SJSA1 (cell line): ENCODE data around the gene PLCH1. TPM values are rescaled to one million over a fixed set of nuclear protein-coding genes. Genes with fewer than 3 reads are reported as not detected.

ENCODE experiments used
- DNase-seq, 2 experiments: peaks; one replicate each; pipeline ENCODE4 v3.0.0-alpha.2; 2015 to 2020; ENCODE audit warnings: low spot score in 2 of 2, low read depth in 1 of 2
- H3K27ac ChIP-seq: fragments of 250-450 bp; sonication (Bioruptor Pico); 2 replicates; pipeline ENCODE4 v1.5.1; 2020; ENCODE audit warnings: mild to moderate bottlenecking, moderate library complexity
- H3K27me3 ChIP-seq: fragments of 250-450 bp; sonication (Bioruptor Pico); replicated peaks from 2 replicates; pipeline ENCODE4 v1.5.1; 2020; ENCODE audit warnings: mild to moderate bottlenecking, moderate library complexity
- H3K36me3 ChIP-seq: fragments of 250-450 bp; sonication (Bioruptor Pico); 2 replicates; pipeline ENCODE4 v1.5.1; 2020; ENCODE audit warnings: mild to moderate bottlenecking
- H3K4me1 ChIP-seq: fragments of 250-450 bp; sonication (Bioruptor Pico); replicated peaks from 2 replicates; pipeline ENCODE4 v1.6.1; 2021; ENCODE audit warnings: mild to moderate bottlenecking
- H3K4me3 ChIP-seq: fragments of 250-450 bp; sonication (Bioruptor Pico); 2 replicates; pipeline ENCODE4 v1.5.1; 2020; ENCODE audit warnings: mild to moderate bottlenecking
- H3K9me3 ChIP-seq: fragments of 250-450 bp; sonication (Bioruptor Pico); replicated peaks from 2 replicates; pipeline ENCODE4 v1.5.1; 2020; ENCODE audit warnings: mild to moderate bottlenecking
- total RNA-seq: library from RNA; depleted of rRNA; stranded (reverse); fragments of >200 nt; shearing (Covaris generic); gene quantifications from 2 replicates; pipeline ENCODE4 v1.2.3, GENCODE V29; 2014

The PLCH1 gene
- total RNA-seq, 1 experiment from 2014 or later: 0.13 TPM

GRCh38 chr3:155690921-155691320 lies 54.0 kb downstream of the PLCH1 start:
- H3K9me3 ChIP-seq: no peaks in the 10 kb centered on the region
- no peak overlapping the region for H3K27ac ChIP-seq
- H3K27me3 ChIP-seq: no peaks in the 10 kb centered on the region
- no peak overlapping the region for H3K4me3 ChIP-seq
- no peaks in the 10 kb centered on the region for H3K36me3 ChIP-seq
- DNase-seq: no peak
- H3K4me1 ChIP-seq: no peaks in the 10 kb centered on the region

GRCh38 chr3:155688481-155688880 lies 56.4 kb downstream of the PLCH1 start:
- DNase-seq: no peak
- Histone ChIP-seq H3K4me1 (no peaks in the 10 kb centered on the region), H3K36me3 (no peaks in the 10 kb centered on the region), H3K27ac (no peak overlapping the region), H3K27me3 (no peaks in the 10 kb centered on the region), H3K9me3 (no peaks in the 10 kb centered on the region), H3K4me3 (no peak overlapping the region)

GRCh38 chr3:155683344-155683720 lies 61.5 kb downstream of the PLCH1 start:
- no peak for DNase-seq
- H3K4me1 ChIP-seq: no peaks in the 10 kb centered on the region
- H3K4me3 ChIP-seq: no peak overlapping the region
- no peaks in the 10 kb centered on the region for H3K36me3 ChIP-seq
- H3K9me3 ChIP-seq: no peaks in the 10 kb centered on the region
- no peak overlapping the region for H3K27ac ChIP-seq
- no peaks in the 10 kb centered on the region for H3K27me3 ChIP-seq

GRCh38 chr3:155682426-155683343 lies 62.2 kb downstream of the PLCH1 start:
- Histone ChIP-seq H3K4me1 (no peaks in the 10 kb centered on the region), H3K27ac (no peak overlapping the region)

GRCh38 chr3:155676252-155676981 lies 68.5 kb downstream of the PLCH1 start:
- Histone ChIP-seq H3K4me1 (peaks cover 9% of the 10 kb centered on the region; the same call in 1 of the 2 replicates), H3K27ac (no peak overlapping the region), H3K27me3 (no peaks in the 10 kb centered on the region), H3K36me3 (no peaks in the 10 kb centered on the region), H3K9me3 (no peaks in the 10 kb centered on the region), H3K4me3 (peak overlapping the region; percentile 16)
- peak; percentile 34 to 45 for DNase-seq

More at GRCh38 chr3:155682426-155683343, 62.2 kb downstream of the PLCH1 start:
- DNase-seq: no peak
- H3K4me3 ChIP-seq: no peak overlapping the region
- H3K36me3 ChIP-seq: no peaks in the 10 kb centered on the region
- no peaks in the 10 kb centered on the region for H3K9me3 ChIP-seq
- H3K27me3 ChIP-seq: no peaks in the 10 kb centered on the region

GRCh38 chr3:155675094-155675493 lies 69.8 kb downstream of the PLCH1 start:
- Histone ChIP-seq H3K4me3 (no peak overlapping the region), H3K27ac (no peak overlapping the region), H3K27me3 (no peaks in the 10 kb centered on the region), H3K36me3 (no peaks in the 10 kb centered on the region), H3K9me3 (no peaks in the 10 kb centered on the region), H3K4me1 (peaks cover 9% of the 10 kb centered on the region; the same call in 1 of the 2 replicates)
- DNase-seq: no peak

GRCh38 chr3:155673421-155673820 lies 71.5 kb downstream of the PLCH1 start:
- Histone ChIP-seq H3K36me3 (no peaks in the 10 kb centered on the region), H3K27ac (no peak overlapping the region), H3K9me3 (no peaks in the 10 kb centered on the region), H3K4me3 (no peak overlapping the region), H3K27me3 (no peaks in the 10 kb centered on the region), H3K4me1 (peaks cover 9% of the 10 kb centered on the region; the same call in 1 of the 2 replicates)
- DNase-seq: no peak

- H3K27ac ChIP-seq: no peak overlapping the region
- DNase-seq: no peak
- no peak overlapping the region for H3K4me3 ChIP-seq
- no peaks in the 10 kb centered on the region for H3K9me3 ChIP-seq
- peaks cover 1% of the 10 kb centered on the region for H3K4me1 ChIP-seq
- H3K27me3 ChIP-seq: no peaks in the 10 kb centered on the region
- no peaks in the 10 kb centered on the region for H3K36me3 ChIP-seq
These were observed 74.5 kb downstream of the PLCH1 start for GRCh38 chr3:155670335-155670734.

- no peaks in the 10 kb centered on the region for H3K9me3 ChIP-seq
- H3K36me3 ChIP-seq: no peaks in the 10 kb centered on the region
- H3K27ac ChIP-seq: no peak overlapping the region
- no peak for DNase-seq
- no peak overlapping the region for H3K4me3 ChIP-seq
- H3K27me3 ChIP-seq: no peaks in the 10 kb centered on the region
- H3K4me1 ChIP-seq: peaks cover 7% of the 10 kb centered on the region
These were observed 76.9 kb downstream of the PLCH1 start for GRCh38 chr3:155667988-155668387.

GRCh38 chr3:155664925-155665695 lies 79.8 kb downstream of the PLCH1 start:
- no peaks in the 10 kb centered on the region for H3K36me3 ChIP-seq
- no peak overlapping the region for H3K4me3 ChIP-seq
- H3K9me3 ChIP-seq: no peaks in the 10 kb centered on the region
- H3K27ac ChIP-seq: no peak overlapping the region
- H3K4me1 ChIP-seq: peaks cover 7% of the 10 kb centered on the region
- peak; percentile 57 to 69 for DNase-seq
- H3K27me3 ChIP-seq: no peaks in the 10 kb centered on the region

- Histone ChIP-seq H3K27ac (no peak overlapping the region), H3K4me1 (peaks cover 7% of the 10 kb centered on the region), H3K4me3 (no peak overlapping the region), H3K36me3 (no peaks in the 10 kb centered on the region), H3K9me3 (no peaks in the 10 kb centered on the region), H3K27me3 (no peaks in the 10 kb centered on the region)
- no peak for DNase-seq
These were observed 81.2 kb downstream of the PLCH1 start for GRCh38 chr3:155663467-155664212.

GRCh38 chr3:155661760-155662159 lies 83.1 kb downstream of the PLCH1 start:
- Histone ChIP-seq H3K27ac (no peak overlapping the region), H3K36me3 (no peaks in the 10 kb centered on the region), H3K4me1 (peaks cover 7% of the 10 kb centered on the region), H3K27me3 (no peaks in the 10 kb centered on the region), H3K9me3 (no peaks in the 10 kb centered on the region), H3K4me3 (no peak overlapping the region)
- DNase-seq: no peak

GRCh38 chr3:155661042-155661441 lies 83.8 kb downstream of the PLCH1 start:
- Histone ChIP-seq H3K4me1 (peaks cover 7% of the 10 kb centered on the region), H3K27me3 (no peaks in the 10 kb centered on the region), H3K36me3 (no peaks in the 10 kb centered on the region), H3K27ac (no peak overlapping the region), H3K9me3 (no peaks in the 10 kb centered on the region), H3K4me3 (no peak overlapping the region)
- DNase-seq: no peak
